Parathyroid adenoma (tissue), 2 donors: ENCODE data around the gene GRIK2.

Experiments used
- H2AFZ ChIP-seq: fragments of 300-600 bp; sonication (generic); one replicate; pipeline ENCODE4 v1.7.0; 2017; ENCODE audit warnings: antibody characterized with exemption, mild to moderate bottlenecking
- H3K27ac ChIP-seq: fragments of 300-600 bp; sonication (generic); one replicate; pipeline ENCODE4 v1.7.0; 2017
- H3K27me3 ChIP-seq: fragments of 300-600 bp; sonication (generic); one replicate; pipeline ENCODE4 v1.7.0; 2017; ENCODE audit warnings: low read length; ENCODE audit not compliant: control insufficient read depth, insufficient read depth
- H3K36me3 ChIP-seq: fragments of 300-600 bp; sonication (generic); one replicate; pipeline ENCODE4 v1.7.0; 2017; ENCODE audit warnings: low read length; ENCODE audit not compliant: control insufficient read depth, insufficient read depth
- H3K4me1 ChIP-seq: fragments of 300-600 bp; sonication (generic); one replicate; pipeline ENCODE4 v1.7.0; 2017; ENCODE audit warnings: control low read depth
- H3K4me2 ChIP-seq: fragments of 300-600 bp; sonication (generic); one replicate; pipeline ENCODE4 v1.7.0; 2017; ENCODE audit warnings: low read length
- H3K4me3 ChIP-seq: fragments of 300-600 bp; sonication (generic); one replicate; pipeline ENCODE4 v1.7.0; 2017; ENCODE audit warnings: low read depth, low read length
- H3K79me2 ChIP-seq: fragments of 300-600 bp; sonication (generic); one replicate; pipeline ENCODE4 v1.7.0; 2017; ENCODE audit warnings: control low read depth
- H3K9ac ChIP-seq: fragments of 300-600 bp; sonication (generic); one replicate; pipeline ENCODE4 v1.7.0; 2017; ENCODE audit warnings: mild to moderate bottlenecking
- H3K9me3 ChIP-seq: fragments of 300-600 bp; sonication (generic); one replicate; pipeline ENCODE4 v1.7.0; 2017; ENCODE audit warnings: low read length; ENCODE audit not compliant: control insufficient read depth
- CTCF ChIP-seq: fragments of 300-600 bp; sonication (generic); IDR thresholded peaks from one replicate; pipeline ENCODE4 v1.7.0; 2017; ENCODE audit warnings: antibody characterized with exemption, mild to moderate bottlenecking
- donor health status: primary hyperparathyroidism.

GRIK2 gene

GRCh38 chr6:101453221-101453620, 59.7 kb downstream of the GRIK2 start:
- Histone ChIP-seq H3K27me3 (no peaks in the 10 kb centered on the region), H3K9me3 (no peaks in the 10 kb centered on the region), H3K4me3 (no peak overlapping the region), H3K4me1 (no peaks in the 10 kb centered on the region), H3K4me2 (no peak overlapping the region), H2AFZ (no peak overlapping the region), H3K79me2 (no peaks in the 10 kb centered on the region), H3K36me3 (no peaks in the 10 kb centered on the region), H3K9ac (no peak overlapping the region), H3K27ac (no peak overlapping the region)
- TF ChIP-seq CTCF: no peak

GRCh38 chr6:101454106-101454676, 60.7 kb downstream of the GRIK2 start:
- no peaks in the 10 kb centered on the region for H3K36me3 ChIP-seq
- H3K9me3 ChIP-seq: no peaks in the 10 kb centered on the region
- no peaks in the 10 kb centered on the region for H3K4me1 ChIP-seq
- H3K79me2 ChIP-seq: no peaks in the 10 kb centered on the region
- H2AFZ ChIP-seq: no peak overlapping the region
- no peak overlapping the region for H3K9ac ChIP-seq
- H3K4me3 ChIP-seq: no peak overlapping the region
- H3K4me2 ChIP-seq: no peak overlapping the region
- no peak for TF ChIP-seq CTCF
- H3K27me3 ChIP-seq: no peaks in the 10 kb centered on the region
- no peak overlapping the region for H3K27ac ChIP-seq

GRCh38 chr6:101458336-101458735, 64.8 kb downstream of the GRIK2 start:
- no peak for TF ChIP-seq CTCF
- H3K4me2 ChIP-seq: no peak overlapping the region
- H3K9me3 ChIP-seq: no peaks in the 10 kb centered on the region
- no peaks in the 10 kb centered on the region for H3K4me1 ChIP-seq
- H3K36me3 ChIP-seq: no peaks in the 10 kb centered on the region
- no peaks in the 10 kb centered on the region for H3K79me2 ChIP-seq
- no peak overlapping the region for H3K9ac ChIP-seq
- H2AFZ ChIP-seq: no peak overlapping the region
- no peak overlapping the region for H3K27ac ChIP-seq
- no peak overlapping the region for H3K4me3 ChIP-seq
- H3K27me3 ChIP-seq: no peaks in the 10 kb centered on the region

- H3K27me3 ChIP-seq: no peaks in the 10 kb centered on the region
These were observed 65.3 kb downstream of the GRIK2 start for GRCh38 chr6:101458826-101459225.

More at GRCh38 chr6:101458826-101459225, 65.3 kb downstream of the GRIK2 start:
- H3K27ac ChIP-seq: no peak overlapping the region
- H3K4me3 ChIP-seq: no peak overlapping the region
- H3K4me2 ChIP-seq: no peak overlapping the region
- no peaks in the 10 kb centered on the region for H3K4me1 ChIP-seq
- H3K36me3 ChIP-seq: no peaks in the 10 kb centered on the region
- no peak overlapping the region for H3K9ac ChIP-seq
- no peak overlapping the region for H2AFZ ChIP-seq
- no peak for TF ChIP-seq CTCF
- H3K9me3 ChIP-seq: no peaks in the 10 kb centered on the region
- no peaks in the 10 kb centered on the region for H3K79me2 ChIP-seq
